CD4-positive, alpha-beta T cell (primary cell): ENCODE results near the gene CDKN2B-AS1. TPM values are rescaled to one million over a fixed set of nuclear protein-coding genes. Genes with fewer than 3 reads are reported as not detected.
"Not testable (repeated sequence)": the region's sequence is repeated elsewhere in the genome, so short reads cannot be mapped to it uniquely, and the experiment has no call there.

Experiments used
- ATAC-seq: fragments of 200-7000 bp; cut with Tn5 transposase; one replicate; pipeline ENCODE4 v1.10.0; 2022; ENCODE audit warnings: mild to moderate bottlenecking; ENCODE audit not compliant: poor library complexity
- CTCF ChIA-PET: fragments of 350-600 bp; sonication (Branson Sonifier 250); formaldehyde crosslinking; loops from one replicate; lab custom pipeline; 2021; ENCODE audit warnings: antibody characterized with exemption, inconsistent platforms; lab: Charles Lee
- POLR2A ChIA-PET: fragments of 350-600 bp; sonication (Branson Sonifier 250); formaldehyde crosslinking; loops from one replicate; lab custom pipeline; 2021; ENCODE audit warnings: antibody characterized with exemption, inconsistent platforms; lab: Charles Lee
- DNase-seq, 14 experiments: peaks; one replicate each; pipeline ENCODE4 v3.0.0-alpha.2; 2013 to 2020; ENCODE audit warnings: mixed read lengths in 2 of 14
- H3K27ac ChIP-seq, 2 donors: one replicate each; pipeline versions ENCODE4 v1.5.1 to v1.7.0; 2013; ENCODE audit warnings: low read length in 2 of 2, low read depth in 1 of 2, mild to moderate bottlenecking in 1 of 2
- H3K27me3 ChIP-seq, 2 experiments: 1 replicate in 1 of 2; 2 replicates in 1 of 2; pipeline versions ENCODE4 v1.6.1 to v1.7.0; 2013; ENCODE audit warnings: low read length in 2 of 2, control low read depth in 1 of 2, mild to moderate bottlenecking in 1 of 2, moderate library complexity in 1 of 2; ENCODE audit not compliant: insufficient read depth in 2 of 2, control insufficient read depth in 1 of 2
- H3K36me3 ChIP-seq: one replicate; pipeline ENCODE4 v1.6.1; 2013; ENCODE audit warnings: low read length, control low read depth; ENCODE audit not compliant: insufficient read depth
- H3K4me1 ChIP-seq: one replicate; pipeline ENCODE4 v1.6.1; 2013; ENCODE audit warnings: low read length, control low read depth; ENCODE audit not compliant: insufficient read depth
- H3K4me3 ChIP-seq: one replicate; pipeline ENCODE4 v1.5.1; 2013; ENCODE audit warnings: mild to moderate bottlenecking, low read length, moderate library complexity
- H3K9me3 ChIP-seq, 2 experiments: 1 replicate in 1 of 2; 2 replicates in 1 of 2; pipeline versions ENCODE4 v1.6.1 to v1.7.0; 2013; ENCODE audit warnings: low read length in 2 of 2, mild to moderate bottlenecking in 2 of 2, control low read depth in 1 of 2, moderate library complexity in 1 of 2; ENCODE audit not compliant: control insufficient read depth in 1 of 2, insufficient read depth in 1 of 2
- H3K27ac Mint-ChIP-seq: one replicate; pipeline ENCODE4 v1.8.0; 2020; ENCODE audit warnings: mixed read lengths
- H3K27me3 Mint-ChIP-seq: one replicate; pipeline ENCODE4 v1.8.0; 2021; ENCODE audit warnings: mixed read lengths
- H3K36me3 Mint-ChIP-seq: one replicate; pipeline ENCODE4 v1.8.0; 2021; ENCODE audit warnings: low read depth, mixed read lengths
- H3K4me1 Mint-ChIP-seq: one replicate; pipeline ENCODE4 v1.8.0; 2021; ENCODE audit warnings: low read depth, mixed read lengths
- H3K4me3 Mint-ChIP-seq: one replicate; pipeline ENCODE4 v1.8.0; 2020; ENCODE audit warnings: mild to moderate bottlenecking, mixed read lengths
- H3K9me3 Mint-ChIP-seq: one replicate; pipeline ENCODE4 v1.8.0; 2020; ENCODE audit warnings: mixed read lengths
- intact Hi-C, 2 experiments: fragments of 100-400 bp; cut with DNase I in 1 of 2; cut with micrococcal nuclease in 1 of 2; formaldehyde crosslinking; loops; one replicate each; pipeline versions ENCODE4 v1.15.1 to v1.9.0; 2023 to 2025; cut with DNase I, micrococcal nuclease
- total RNA-seq, 174 experiments: library from RNA in 2 of 174; stranded (reverse) in 2 of 174; gene quantifications; one replicate each; pipeline ENCODE4 v1.2.3 and lab custom pipeline; 2021 to 2026
- TF ChIP-seq, protein P1 (sequence below): fragments of 200-600 bp; IDR thresholded peaks from one replicate; pipeline ENCODE4 v1.8.0; 2022; ENCODE audit warnings: antibody characterized with exemption, mild to moderate bottlenecking

Gene CDKN2B-AS1
- total RNA-seq, 2 experiments from 2014 or later: 0.25 to 0.30 TPM

- ChIA-PET CTCF (interaction anchor here (1.0 to 2.8 kb wide), 2 partner anchors 18 to 46 kb away, joined by 3 to 9 read pairs; partner anchors contain the start of gene CDKN2B), POLR2A (no interaction called here)
- peaks cover 12% of the 10 kb centered on the region for H3K4me1 Mint-ChIP-seq
- no peaks in the 10 kb centered on the region for H3K36me3 ChIP-seq
- intact Hi-C loops: no loop called here
- H3K4me3 ChIP-seq: no peak overlapping the region
- no peak overlapping the region for H3K27ac ChIP-seq
- ATAC-seq (no peak), DNase-seq (no peak)
- no peaks in the 10 kb centered on the region for H3K9me3 Mint-ChIP-seq
- TF ChIP-seq, protein P1, sequence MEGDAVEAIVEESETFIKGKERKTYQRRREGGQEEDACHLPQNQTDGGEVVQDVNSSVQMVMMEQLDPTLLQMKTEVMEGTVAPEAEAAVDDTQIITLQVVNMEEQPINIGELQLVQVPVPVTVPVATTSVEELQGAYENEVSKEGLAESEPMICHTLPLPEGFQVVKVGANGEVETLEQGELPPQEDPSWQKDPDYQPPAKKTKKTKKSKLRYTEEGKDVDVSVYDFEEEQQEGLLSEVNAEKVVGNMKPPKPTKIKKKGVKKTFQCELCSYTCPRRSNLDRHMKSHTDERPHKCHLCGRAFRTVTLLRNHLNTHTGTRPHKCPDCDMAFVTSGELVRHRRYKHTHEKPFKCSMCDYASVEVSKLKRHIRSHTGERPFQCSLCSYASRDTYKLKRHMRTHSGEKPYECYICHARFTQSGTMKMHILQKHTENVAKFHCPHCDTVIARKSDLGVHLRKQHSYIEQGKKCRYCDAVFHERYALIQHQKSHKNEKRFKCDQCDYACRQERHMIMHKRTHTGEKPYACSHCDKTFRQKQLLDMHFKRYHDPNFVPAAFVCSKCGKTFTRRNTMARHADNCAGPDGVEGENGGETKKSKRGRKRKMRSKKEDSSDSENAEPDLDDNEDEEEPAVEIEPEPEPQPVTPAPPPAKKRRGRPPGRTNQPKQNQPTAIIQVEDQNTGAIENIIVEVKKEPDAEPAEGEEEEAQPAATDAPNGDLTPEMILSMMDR: no peak
- no peaks in the 10 kb centered on the region for H3K9me3 ChIP-seq
- no peaks in the 10 kb centered on the region for H3K27me3 Mint-ChIP-seq
- no peaks in the 10 kb centered on the region for H3K4me1 ChIP-seq
- no peak overlapping the region for H3K4me3 Mint-ChIP-seq
- no peaks in the 10 kb centered on the region for H3K27me3 ChIP-seq
- H3K36me3 Mint-ChIP-seq: no peaks in the 10 kb centered on the region
- H3K27ac Mint-ChIP-seq: no peak overlapping the region
Measured at GRCh38 chr9:22055090-22055489, 60.5 kb downstream of the CDKN2B-AS1 start.

- no peaks in the 10 kb centered on the region for H3K4me1 ChIP-seq
- ChIA-PET POLR2A (no interaction called here), CTCF (interaction anchor here (0.8 to 1.0 kb wide), 2 partner anchors 15 to 19 kb away, joined by 3 read pairs; no protein-coding TSS in a partner anchor)
- H3K4me3 ChIP-seq: no peak overlapping the region
- H3K27me3 ChIP-seq: no peaks in the 10 kb centered on the region
- Mint-ChIP-seq H3K4me1 (peaks cover 3% of the 10 kb centered on the region), H3K27ac (no peak overlapping the region), H3K36me3 (no peaks in the 10 kb centered on the region), H3K27me3 (no peaks in the 10 kb centered on the region), H3K9me3 (no peaks in the 10 kb centered on the region), H3K4me3 (no peak overlapping the region)
- DNase-seq: no peak
- TF ChIP-seq, protein P1: no peak
- ATAC-seq: no peak
- no peaks in the 10 kb centered on the region for H3K9me3 ChIP-seq
- H3K27ac ChIP-seq: no peak overlapping the region
- intact Hi-C loops: no loop called here
- no peaks in the 10 kb centered on the region for H3K36me3 ChIP-seq
Measured at GRCh38 chr9:22056402-22056801, 61.8 kb downstream of the CDKN2B-AS1 start.

DNA sequence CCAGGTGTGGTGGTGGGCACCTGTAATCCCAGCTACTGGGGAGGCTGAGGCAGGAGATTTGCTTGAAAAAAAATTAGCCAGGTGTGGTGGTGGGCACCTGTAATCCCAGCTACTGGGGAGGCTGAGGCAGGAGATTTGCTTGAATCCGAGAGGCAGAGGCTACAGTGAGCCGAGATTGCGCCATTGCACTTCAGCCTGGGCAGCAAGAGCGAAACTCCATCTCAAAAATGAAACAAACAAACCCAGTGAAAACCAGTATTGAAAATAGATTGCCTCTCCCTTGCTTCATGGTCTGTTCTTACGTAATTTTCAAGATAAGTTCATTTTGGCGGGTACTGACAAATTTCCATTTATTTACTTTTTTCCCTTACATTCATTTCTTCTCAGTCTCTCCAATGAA, 63.4 kb downstream of the CDKN2B-AS1 start:
- H3K36me3 ChIP-seq, H3K9me3 ChIP-seq, POLR2A ChIA-PET, H3K4me3 Mint-ChIP-seq, H3K9me3 Mint-ChIP-seq, intact Hi-C loops, H3K27ac ChIP-seq, H3K27me3 Mint-ChIP-seq, H3K4me3 ChIP-seq, H3K27me3 ChIP-seq, DNase-seq, H3K27ac Mint-ChIP-seq, H3K36me3 Mint-ChIP-seq, H3K4me1 Mint-ChIP-seq, CTCF ChIA-PET, ATAC-seq, H3K4me1 ChIP-seq: not testable (repeated sequence)

DNA sequence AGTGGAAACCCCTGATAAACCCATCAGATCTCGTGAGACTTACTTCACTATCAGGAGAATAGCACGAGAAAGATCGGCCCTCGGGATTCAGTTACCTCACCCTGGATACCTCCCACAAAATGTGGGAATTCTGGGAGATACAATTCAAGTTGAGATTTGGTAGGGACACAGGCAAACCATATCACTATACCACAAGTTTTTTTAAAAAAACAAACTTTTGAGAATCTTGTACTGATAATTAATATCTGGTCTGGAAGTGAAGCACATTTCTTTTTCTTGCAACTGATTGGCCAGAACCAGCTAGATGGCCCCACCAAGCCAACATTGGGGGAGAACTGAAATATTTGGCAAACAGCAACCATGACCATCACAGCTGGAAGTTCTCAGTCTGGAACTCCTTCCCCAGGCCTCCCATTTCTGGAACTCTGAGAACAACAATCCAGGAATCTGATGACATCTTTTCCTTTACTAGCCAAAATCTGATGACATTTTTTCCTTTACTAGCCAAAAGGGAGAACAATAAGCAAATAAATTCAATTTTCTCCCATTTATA, 66.3 kb downstream of the CDKN2B-AS1 start:
- Mint-ChIP-seq H3K36me3 (no peaks in the 10 kb centered on the region), H3K4me1 (peaks cover 12% of the 10 kb centered on the region), H3K27me3 (no peaks in the 10 kb centered on the region), H3K27ac (no peak overlapping the region), H3K9me3 (no peaks in the 10 kb centered on the region), H3K4me3 (no peak overlapping the region)
- DNase-seq (no peak), ATAC-seq (no peak)
- no peaks in the 10 kb centered on the region for H3K27me3 ChIP-seq
- TF ChIP-seq, protein P1: no peak
- H3K36me3 ChIP-seq: no peaks in the 10 kb centered on the region
- H3K27ac ChIP-seq: no peak overlapping the region
- no peak overlapping the region for H3K4me3 ChIP-seq
- H3K9me3 ChIP-seq: no peaks in the 10 kb centered on the region
- CTCF ChIA-PET: no interaction called here
- intact Hi-C loops: no loop called here
- peaks cover 8% of the 10 kb centered on the region for H3K4me1 ChIP-seq
- POLR2A ChIA-PET: no interaction called here
